HepG2 (cell line): Measurements from ENCODE around the gene THPO. TPM values are rescaled to one million over a fixed set of nuclear protein-coding genes. Genes with fewer than 3 reads are reported as not detected.

ENCODE experiments used
- BORCS8-MEF2B ChIP-seq: sonication (generic); formaldehyde crosslinking; IDR thresholded peaks from 2 replicates; pipeline ENCODE4 v1.8.0; 2022; ENCODE audit warnings: mild to moderate bottlenecking, missing genetic modification reagents
- CENPBD1 ChIP-seq: sonication (generic); formaldehyde crosslinking; IDR thresholded peaks from 2 replicates; pipeline ENCODE4 v1.8.0; 2022; ENCODE audit warnings: missing genetic modification reagents, low read depth, mild to moderate bottlenecking, borderline replicate concordance
- CREBL2 ChIP-seq: sonication (generic); formaldehyde crosslinking; IDR thresholded peaks from 2 replicates; pipeline ENCODE4 v1.8.1; 2023; ENCODE audit warnings: missing genetic modification reagents, mild to moderate bottlenecking, borderline replicate concordance
- HDAC1 ChIP-seq: sonication (generic); formaldehyde crosslinking; IDR thresholded peaks from 2 replicates; pipeline ENCODE4 v1.5.1; 2020; ENCODE audit warnings: mild to moderate bottlenecking, missing genetic modification reagents
- HIC2 ChIP-seq: sonication (generic); formaldehyde crosslinking; IDR thresholded peaks from 2 replicates; pipeline ENCODE4 v1.9.0; 2022; ENCODE audit warnings: low read depth, missing genetic modification reagents
- HMGXB3 ChIP-seq: sonication (generic); formaldehyde crosslinking; IDR thresholded peaks from 2 replicates; pipeline ENCODE4 v1.4.0; 2020; ENCODE audit warnings: missing genetic modification reagents, borderline replicate concordance
- HNRNPH1 ChIP-seq: fragments of 200-400 bp; formaldehyde crosslinking; optimal IDR thresholded peaks from 2 replicates; pipeline ENCODE3; 2017; ENCODE audit warnings: mild to moderate bottlenecking, low read depth, low read length
- HNRNPLL ChIP-seq: fragments of 200-400 bp; formaldehyde crosslinking; IDR thresholded peaks from 2 replicates; pipeline ENCODE4 v1.6.1; 2017; ENCODE audit warnings: mild to moderate bottlenecking, low read depth, low read length; ENCODE audit not compliant: poor library complexity, severe bottlenecking
- JDP2 ChIP-seq: sonication (generic); formaldehyde crosslinking; IDR thresholded peaks from 2 replicates; pipeline ENCODE4 v1.8.1; 2022; ENCODE audit warnings: missing genetic modification reagents, borderline replicate concordance
- MIER3 ChIP-seq: IDR thresholded peaks from 2 replicates; pipeline ENCODE4 v1.6.1; 2016; ENCODE audit warnings: missing compliant biosample characterization, borderline replicate concordance
- NONO ChIP-seq, 2 experiments: fragments of 450-650 bp in 1 of 2; sonication (generic) in 1 of 2; formaldehyde crosslinking in 1 of 2; IDR thresholded peaks in 1 of 2; conservative IDR thresholded peaks in 1 of 2; 2 replicates each; pipeline versions ENCODE4 v1.6.1 to v1.8.0; 2017 to 2022; ENCODE audit warnings: mild to moderate bottlenecking in 1 of 2, missing genetic modification reagents in 1 of 2, moderate library complexity in 1 of 2
- PHB2 ChIP-seq: fragments of 450-650 bp; IDR thresholded peaks from 2 replicates; pipeline ENCODE4 v1.6.1; 2018; ENCODE audit not compliant: partially characterized antibody
- PLSCR1 ChIP-seq: sonication (generic); formaldehyde crosslinking; IDR thresholded peaks from 2 replicates; pipeline ENCODE4 v1.5.0; 2020; ENCODE audit warnings: missing genetic modification reagents, mild to moderate bottlenecking, borderline replicate concordance
- RAD51 ChIP-seq: fragments of 450-650 bp; IDR thresholded peaks from 2 replicates; pipeline ENCODE4 v1.6.1; 2016; ENCODE audit warnings: borderline replicate concordance
- RCOR2 ChIP-seq: IDR thresholded peaks from 2 replicates; pipeline ENCODE4 v1.6.1; 2016; ENCODE audit warnings: missing biosample characterization, missing genetic modification reagents
- SCMH1 ChIP-seq: sonication (generic); formaldehyde crosslinking; IDR thresholded peaks from 2 replicates; pipeline ENCODE4 v1.9.0; 2021; ENCODE audit warnings: missing genetic modification reagents, mild to moderate bottlenecking, borderline replicate concordance
- YEATS2 ChIP-seq: sonication (generic); formaldehyde crosslinking; IDR thresholded peaks from 2 replicates; pipeline ENCODE4 v1.4.0; 2020; ENCODE audit warnings: missing genetic modification reagents, borderline replicate concordance
- ZNF3 ChIP-seq: IDR thresholded peaks from 2 replicates; pipeline ENCODE4 v1.7.0; 2017; ENCODE audit warnings: inconsistent platforms
- ZNF367 ChIP-seq: sonication (generic); formaldehyde crosslinking; IDR thresholded peaks from 2 replicates; pipeline ENCODE4 v1.4.0; 2020; ENCODE audit warnings: missing genetic modification reagents, borderline replicate concordance
- ZNF879 ChIP-seq: sonication (generic); formaldehyde crosslinking; IDR thresholded peaks from 2 replicates; pipeline ENCODE4 v1.8.1; 2023; ENCODE audit warnings: missing genetic modification reagents
- ZSCAN29 ChIP-seq: sonication (generic); formaldehyde crosslinking; conservative IDR thresholded peaks from 2 replicates; pipeline ENCODE4 v1.4.0; 2020; ENCODE audit warnings: mild to moderate bottlenecking, missing genetic modification reagents
- polyA plus RNA-seq, 8 experiments: library from polyadenylated mRNA; depleted of rRNA in 3 of 8; stranded (reverse) in 7 of 8; unstranded in 1 of 8; fragments of >200 nt; fragmentation: Illumina TruSeq in 4 of 8; extraction: Trizol in 4 of 8; gene quantifications; 2 replicates each; pipeline versions ENCODE4 v1.2.1 to v1.2.3, GENCODE V29; 2011 to 2016; ENCODE audit warnings: low read depth in 4 of 8, missing spikeins in 1 of 8, mixed read lengths in 1 of 8; ENCODE audit not compliant: insufficient read depth in 1 of 8
- total RNA-seq, 5 experiments: library from RNA; depleted of rRNA; stranded (reverse); fragments of >200 nt; fragmentation: Illumina TruSeq; extraction: Trizol; gene quantifications; 2 replicates each; pipeline ENCODE4 v1.2.3, GENCODE V29; 2016; ENCODE audit warnings: low read depth in 1 of 5

Gene THPO
- total and polyA plus RNA-seq, 2 of the 13 experiments (the other 11 are each of a cell fraction or from before 2014, with no cell fraction given), result 2.8 to 4.8 TPM

GRCh38 chr3:184362668-184363546 lies 15.1 kb downstream of the THPO start (continued):
- TF ChIP-seq RCOR2 (CRISPR knock-in tag) (no peak), ZNF3 (CRISPR knock-in tag) (no peak), PHB2 (no peak), ZSCAN29 (CRISPR knock-in tag) (0 out of 2 replicates have a peak, but pooled peaks have one; percentile 75), SCMH1 (CRISPR knock-in tag) (no peak), PLSCR1 (CRISPR knock-in tag) (no peak), CREBL2 (CRISPR knock-in tag) (peak; percentile 13; the same call in 1 of the 2 replicates), ZNF879 (CRISPR knock-in tag) (no peak), RAD51 (no peak), HMGXB3 (peak; percentile 80; the same call in 1 of the 2 replicates), HNRNPH1 (no peak), BORCS8-MEF2B (CRISPR knock-in tag) (peak; percentile 88), HDAC1 (CRISPR knock-in tag) (peak; percentile 81), YEATS2 (CRISPR knock-in tag) (peak; percentile 89), NONO (IDR thresholded peaks at IDR 0.05) (no peak), NONO (CRISPR knock-in tag; conservative IDR thresholded peaks at IDR 0.05) (peak; percentile 81; the same call in 1 of the 2 replicates), ZNF367 (CRISPR knock-in tag) (no peak), CENPBD1 (CRISPR knock-in tag) (no peak), HIC2 (CRISPR knock-in tag) (peak; percentile 96), JDP2 (no peak), HNRNPLL (peak; percentile 63), MIER3 (CRISPR knock-in tag) (peak; percentile 30)
